IMR-90 (cell line): ENCODE data around the gene MTCL1.

Experiments used
- BHLHE40 ChIP-seq: fragments of 150-350 bp; IDR thresholded peaks from 2 replicates; pipeline ENCODE4 v1.6.1; 2016; ENCODE audit warnings: mild to moderate bottlenecking, low read depth, low read length
- CEBPB ChIP-seq: IDR thresholded peaks from 2 replicates; pipeline ENCODE4 v1.6.1; 2012; ENCODE audit warnings: low read depth, low read length, improper control_type of control experiment
- CHD1 ChIP-seq: IDR thresholded peaks from 2 replicates; pipeline ENCODE4 v1.6.1; 2012; ENCODE audit warnings: low read depth, low read length, improper control_type of control experiment
- CTCF ChIP-seq: conservative IDR thresholded peaks from 2 replicates; pipeline ENCODE4 v1.5.1; 2012; ENCODE audit warnings: mild to moderate bottlenecking, low read depth, low read length, improper control_type of control experiment
- MAFK ChIP-seq: IDR thresholded peaks from 2 replicates; pipeline ENCODE4 v1.6.1; 2012; ENCODE audit warnings: low read depth, low read length, improper control_type of control experiment
- POLR2A ChIP-seq: IDR thresholded peaks from 2 replicates; pipeline ENCODE4 v1.6.1; 2012; ENCODE audit warnings: mild to moderate bottlenecking, low read depth, low read length
- RCOR1 ChIP-seq: IDR thresholded peaks from 2 replicates; pipeline ENCODE4 v1.6.1; 2012; ENCODE audit warnings: mild to moderate bottlenecking, low read length, improper control_type of control experiment; ENCODE audit not compliant: insufficient replicate concordance
- USF2 ChIP-seq: fragments of 150-350 bp; IDR thresholded peaks from 2 replicates; pipeline ENCODE4 v1.6.1; 2017; ENCODE audit warnings: mild to moderate bottlenecking, antibody characterized with exemption, low read length, low read depth

- peak; percentile 42; the same call in 1 of the 2 replicates for TF ChIP-seq CEBPB
- TF ChIP-seq CTCF: no peak
- TF ChIP-seq CHD1: no peak; the same call in 1 of the 2 replicates
- no peak for TF ChIP-seq RCOR1
- peak; percentile 63 for TF ChIP-seq USF2
- TF ChIP-seq BHLHE40: peak; percentile 79
- peak; percentile 68 for TF ChIP-seq POLR2A
- TF ChIP-seq MAFK: peak; percentile 33; the same call in 1 of the 2 replicates
Measured at GRCh38 chr18:8800445-8800844, 95.1 kb downstream of the MTCL1 start.
